Mesendoderm (in vitro differentiated cells): Measurements from ENCODE around the gene RNF150.

Experiments used
- DNase-seq: peaks from one replicate; pipeline ENCODE4 v3.0.0; 2013
- H2AK5ac ChIP-seq: 2 replicates; pipeline ENCODE4 v1.6.1; 2013; ENCODE audit warnings: low read length, inconsistent platforms
- H2BK120ac ChIP-seq: 2 replicates; pipeline ENCODE4 v1.6.1; 2013; ENCODE audit warnings: low read depth, mild to moderate bottlenecking, low read length, moderate library complexity, mixed read lengths
- H2BK15ac ChIP-seq: replicated peaks from 2 replicates; pipeline ENCODE4 v1.6.1; 2013; ENCODE audit warnings: low read depth, mild to moderate bottlenecking, moderate library complexity
- H2BK5ac ChIP-seq: 2 replicates; pipeline ENCODE4 v1.6.1; 2013; ENCODE audit warnings: low read length, inconsistent platforms
- H3K18ac ChIP-seq: 2 replicates; pipeline ENCODE4 v1.6.1; 2013; ENCODE audit warnings: mild to moderate bottlenecking, low read length, mixed read lengths
- H3K23ac ChIP-seq: one replicate; pipeline ENCODE4 v1.6.1; 2013; ENCODE audit warnings: low read length
- H3K27ac ChIP-seq: 2 replicates; pipeline ENCODE4 v1.5.1; 2013; ENCODE audit warnings: low read depth, mild to moderate bottlenecking, inconsistent platforms, low read length, moderate library complexity
- H3K27me3 ChIP-seq: 2 replicates; pipeline ENCODE4 v1.6.1; 2013; ENCODE audit warnings: low read length, control low read depth, mild to moderate bottlenecking, inconsistent platforms; ENCODE audit not compliant: insufficient read depth, poor library complexity
- H3K36me3 ChIP-seq: 2 replicates; pipeline ENCODE4 v1.6.1; 2013; ENCODE audit warnings: low read length, inconsistent platforms; ENCODE audit not compliant: control insufficient read depth, insufficient read depth
- H3K4ac ChIP-seq: one replicate; pipeline ENCODE4 v1.6.1; 2013; ENCODE audit warnings: low read depth, mild to moderate bottlenecking, low read length, moderate library complexity
- H3K4me1 ChIP-seq: 2 replicates; pipeline ENCODE4 v1.6.1; 2013; ENCODE audit warnings: low read depth, low read length, inconsistent platforms; ENCODE audit not compliant: control insufficient read depth
- H3K4me2 ChIP-seq: 2 replicates; pipeline ENCODE4 v1.6.1; 2013; ENCODE audit warnings: low read length
- H3K4me3 ChIP-seq: 2 replicates; pipeline ENCODE4 v1.5.1; 2013; ENCODE audit warnings: mild to moderate bottlenecking, low read length
- H3K56ac ChIP-seq: one replicate; pipeline ENCODE4 v1.6.1; 2013; ENCODE audit warnings: low read length
- H3K79me1 ChIP-seq: 2 replicates; pipeline ENCODE4 v1.6.1; 2013; ENCODE audit warnings: low read length, inconsistent platforms
- H3K79me2 ChIP-seq: 2 replicates; pipeline ENCODE4 v1.6.1; 2013; ENCODE audit warnings: mild to moderate bottlenecking, low read length; ENCODE audit not compliant: control insufficient read depth, insufficient read depth
- H3K9ac ChIP-seq: 2 replicates; pipeline ENCODE4 v1.6.1; 2013; ENCODE audit warnings: low read length, inconsistent platforms
- H4K5ac ChIP-seq: one replicate; pipeline ENCODE4 v1.6.1; 2013; ENCODE audit warnings: low read length
- H4K8ac ChIP-seq: one replicate; pipeline ENCODE4 v1.6.1; 2013; ENCODE audit warnings: low read depth, mild to moderate bottlenecking, control low read depth, low read length, moderate library complexity
- WGBS: extraction: QIAGEN DNeasy Blood & Tissue Kit; methylation state at CpG from one replicate; pipeline ENCODE4 v1.1.7; 2013; ENCODE audit warnings: low lambda C conversion rate, missing lambda C conversion rate; ENCODE audit not compliant: insufficient coverage; ENCODE audit errors: extremely low coverage; 5-methylcytosine and 5-hydroxymethylcytosine counted together

Gene RNF150

GRCh38 chr4:141038428-141038827, 94.8 kb downstream of the RNF150 start:
- H3K4me3 ChIP-seq = no peak overlapping the region
- no peak overlapping the region for H3K4me2 ChIP-seq
- no peak overlapping the region for H4K8ac ChIP-seq
- no peak overlapping the region for H4K5ac ChIP-seq
- WGBS = no CpG with 5 or more reads among the region's 3 CpGs
- H3K36me3 ChIP-seq = no peaks in the 10 kb centered on the region
- H3K56ac ChIP-seq = no peak overlapping the region
- H2BK15ac ChIP-seq = no peak overlapping the region
- H3K27me3 ChIP-seq = no peaks in the 10 kb centered on the region
- H2BK120ac ChIP-seq = no peak overlapping the region
- H2BK5ac ChIP-seq = no peak overlapping the region
- no peak overlapping the region for H2AK5ac ChIP-seq
- no peak overlapping the region for H3K9ac ChIP-seq
- no peaks in the 10 kb centered on the region for H3K79me1 ChIP-seq
- DNase-seq = no peak
- no peak overlapping the region for H3K27ac ChIP-seq
- no peak overlapping the region for H3K18ac ChIP-seq
- H3K4ac ChIP-seq = no peak overlapping the region
- peaks cover 3% of the 10 kb centered on the region for H3K4me1 ChIP-seq
- H3K79me2 ChIP-seq = no peaks in the 10 kb centered on the region
- H3K23ac ChIP-seq = no peak overlapping the region

GRCh38 chr4:141037446-141037845, 95.8 kb downstream of the RNF150 start:
- H3K4ac ChIP-seq = no peak overlapping the region
- no peak overlapping the region for H3K4me2 ChIP-seq
- H3K56ac ChIP-seq = no peak overlapping the region
- H3K18ac ChIP-seq = no peak overlapping the region
- H3K4me1 ChIP-seq = peaks cover 3% of the 10 kb centered on the region
- DNase-seq = no peak
- no peaks in the 10 kb centered on the region for H3K36me3 ChIP-seq
- no peaks in the 10 kb centered on the region for H3K79me1 ChIP-seq
- no peak overlapping the region for H3K27ac ChIP-seq
- no peak overlapping the region for H2AK5ac ChIP-seq
- H3K79me2 ChIP-seq = no peaks in the 10 kb centered on the region
- no peak overlapping the region for H2BK5ac ChIP-seq
- no peak overlapping the region for H4K8ac ChIP-seq
- H4K5ac ChIP-seq = no peak overlapping the region
- H3K4me3 ChIP-seq = no peak overlapping the region
- no peaks in the 10 kb centered on the region for H3K27me3 ChIP-seq
- H3K9ac ChIP-seq = no peak overlapping the region
- no peak overlapping the region for H2BK120ac ChIP-seq
- no peak overlapping the region for H3K23ac ChIP-seq
- H2BK15ac ChIP-seq = no peak overlapping the region

GRCh38 chr4:141036786-141037185, 96.5 kb downstream of the RNF150 start:
- H3K23ac ChIP-seq = no peak overlapping the region
- H4K8ac ChIP-seq = no peak overlapping the region
- no peak overlapping the region for H3K4me3 ChIP-seq
- H3K4me1 ChIP-seq = peaks cover 3% of the 10 kb centered on the region
- no peak overlapping the region for H3K4ac ChIP-seq
- H3K79me1 ChIP-seq = no peaks in the 10 kb centered on the region
- H3K4me2 ChIP-seq = no peak overlapping the region
- no peaks in the 10 kb centered on the region for H3K36me3 ChIP-seq
- H2AK5ac ChIP-seq = no peak overlapping the region
- 100% methylated on average over 1 of the region's 2 CpGs for WGBS
- H4K5ac ChIP-seq = no peak overlapping the region
- no peaks in the 10 kb centered on the region for H3K79me2 ChIP-seq
- H3K56ac ChIP-seq = no peak overlapping the region
- no peak overlapping the region for H2BK15ac ChIP-seq
- no peaks in the 10 kb centered on the region for H3K27me3 ChIP-seq
- no peak overlapping the region for H3K18ac ChIP-seq
- H2BK5ac ChIP-seq = no peak overlapping the region
- no peak overlapping the region for H3K27ac ChIP-seq
- no peak overlapping the region for H3K9ac ChIP-seq
- DNase-seq = no peak
- H2BK120ac ChIP-seq = no peak overlapping the region

GRCh38 chr4:141035920-141036319, 97.3 kb downstream of the RNF150 start:
- Histone ChIP-seq H3K27ac (no peak overlapping the region), H3K9ac (no peak overlapping the region)

GRCh38 chr4:141028024-141028529, 105.2 kb downstream of the RNF150 start:
- no peaks in the 10 kb centered on the region for H3K36me3 ChIP-seq
- H3K4me2 ChIP-seq = no peak overlapping the region
- no peak overlapping the region for H4K5ac ChIP-seq
- no peaks in the 10 kb centered on the region for H3K79me2 ChIP-seq
- no peak overlapping the region for H3K4me3 ChIP-seq
- H3K4ac ChIP-seq = no peak overlapping the region
- H3K4me1 ChIP-seq = no peaks in the 10 kb centered on the region
- no peak overlapping the region for H3K56ac ChIP-seq
- H3K27me3 ChIP-seq = no peaks in the 10 kb centered on the region
- H2BK15ac ChIP-seq = no peak overlapping the region
- no peak overlapping the region for H2BK5ac ChIP-seq
- H3K18ac ChIP-seq = no peak overlapping the region
- H2AK5ac ChIP-seq = no peak overlapping the region
- H3K27ac ChIP-seq = no peak overlapping the region
- WGBS = no CpG with 5 or more reads among the region's 2 CpGs
- no peak overlapping the region for H2BK120ac ChIP-seq
- no peaks in the 10 kb centered on the region for H3K79me1 ChIP-seq
- H3K9ac ChIP-seq = no peak overlapping the region
- H4K8ac ChIP-seq = no peak overlapping the region
- DNase-seq = no peak
- no peak overlapping the region for H3K23ac ChIP-seq

More at GRCh38 chr4:141035920-141036319, 97.3 kb downstream of the RNF150 start:
- Histone ChIP-seq H3K4me2 (no peak overlapping the region), H3K23ac (no peak overlapping the region), H3K36me3 (no peaks in the 10 kb centered on the region), H3K27me3 (no peaks in the 10 kb centered on the region), H2BK120ac (no peak overlapping the region), H3K4me1 (peaks cover 3% of the 10 kb centered on the region), H3K4ac (no peak overlapping the region), H3K18ac (no peak overlapping the region), H3K4me3 (no peak overlapping the region), H4K8ac (no peak overlapping the region), H2AK5ac (no peak overlapping the region), H2BK15ac (no peak overlapping the region), H3K56ac (no peak overlapping the region), H4K5ac (no peak overlapping the region), H2BK5ac (no peak overlapping the region), H3K79me2 (no peaks in the 10 kb centered on the region), H3K79me1 (no peaks in the 10 kb centered on the region)
- no peak for DNase-seq

GRCh38 chr4:141027421-141027820, 105.8 kb downstream of the RNF150 start:
- H3K56ac ChIP-seq = no peak overlapping the region
- no peak overlapping the region for H3K9ac ChIP-seq
- H2BK15ac ChIP-seq = no peak overlapping the region
- no peak overlapping the region for H2BK120ac ChIP-seq
- H3K18ac ChIP-seq = no peak overlapping the region
- H3K4me1 ChIP-seq = no peaks in the 10 kb centered on the region
- H3K4me3 ChIP-seq = no peak overlapping the region
- H3K4me2 ChIP-seq = no peak overlapping the region
- WGBS = no CpG with 5 or more reads among the region's 1 CpG
- no peak overlapping the region for H2AK5ac ChIP-seq
- no peaks in the 10 kb centered on the region for H3K79me1 ChIP-seq
- H4K8ac ChIP-seq = no peak overlapping the region
- no peak overlapping the region for H4K5ac ChIP-seq
- H3K4ac ChIP-seq = no peak overlapping the region
- H2BK5ac ChIP-seq = no peak overlapping the region
- H3K23ac ChIP-seq = no peak overlapping the region
- H3K79me2 ChIP-seq = no peaks in the 10 kb centered on the region
- no peak for DNase-seq
- no peaks in the 10 kb centered on the region for H3K27me3 ChIP-seq
- no peak overlapping the region for H3K27ac ChIP-seq
- no peaks in the 10 kb centered on the region for H3K36me3 ChIP-seq
